Mammary epithelial cell (primary cell): ENCODE data around the gene MAP7.

ENCODE experiments used
- CTCF ChIP-seq, 2 donors: IDR thresholded peaks in 1 of 2; conservative IDR thresholded peaks in 1 of 2; 2 replicates each; pipeline ENCODE4 v1.5.1; 2011 to 2012; ENCODE audit warnings: inconsistent platforms in 2 of 2, low read length in 2 of 2, mild to moderate bottlenecking in 2 of 2, control low read depth in 1 of 2, low read depth in 1 of 2; ENCODE audit not compliant: insufficient read depth in 1 of 2; ENCODE audit errors: extremely low read depth in 1 of 2
- EZH2 ChIP-seq: IDR thresholded peaks from 2 replicates; pipeline ENCODE4 v1.6.1; 2012; ENCODE audit warnings: low read length, inconsistent platforms, borderline replicate concordance

GRCh38 chr6:136445063-136445462, 105.2 kb downstream of the MAP7 start:
- no peak for TF ChIP-seq CTCF (conservative IDR thresholded peaks at IDR 0.05 in 1 of 2, IDR thresholded peaks at IDR 0.05 in 1 of 2; ENCODE audit: extremely low read depth in 1 of 2, insufficient read depth in 1 of 2, low read depth in 1 of 2, low read length in 2 of 2)
- no peak for TF ChIP-seq EZH2
